Testis (tissue), 2 donors: Measurements from ENCODE around the gene L1CAM.

Experiments used
- POLR2A ChIP-seq: fragments of 450-650 bp; IDR thresholded peaks from one replicate; pipeline ENCODE4 v1.6.1; 2017; ENCODE audit warnings: antibody characterized with exemption, mild to moderate bottlenecking, moderate library complexity
- TF ChIP-seq, protein P1 (sequence below), 3 experiments: fragments of 450-650 bp in 2 of 3; fragments of 200-600 bp in 1 of 3; sonication (generic) in 1 of 3; IDR thresholded peaks; one replicate each; pipeline ENCODE4 v1.5.1; 2016 to 2019; ENCODE audit warnings: antibody characterized with exemption in 3 of 3, mild to moderate bottlenecking in 2 of 3, moderate library complexity in 1 of 3

DNA sequence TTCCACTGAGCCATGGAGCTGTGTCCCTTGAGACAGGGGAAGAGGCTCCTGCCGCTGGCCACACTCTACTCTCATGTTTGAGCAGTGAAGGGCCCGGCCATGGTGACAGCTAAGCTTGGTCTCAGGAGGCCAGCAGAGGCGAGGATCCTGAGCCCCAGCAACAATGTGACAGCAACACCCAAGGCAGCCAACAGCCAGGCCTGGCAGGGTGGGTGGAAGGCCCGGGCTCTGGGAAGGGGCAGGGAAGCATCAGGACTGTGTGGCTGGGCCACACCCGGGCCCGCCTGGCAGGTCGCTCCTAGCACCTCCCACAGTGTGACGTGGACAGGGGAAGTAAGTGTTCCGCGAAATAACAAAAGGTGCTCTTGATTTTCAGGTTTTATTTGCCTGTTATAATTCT is 24.8 kb downstream of the L1CAM start:
- no peak for TF ChIP-seq POLR2A
- TF ChIP-seq, protein P1, sequence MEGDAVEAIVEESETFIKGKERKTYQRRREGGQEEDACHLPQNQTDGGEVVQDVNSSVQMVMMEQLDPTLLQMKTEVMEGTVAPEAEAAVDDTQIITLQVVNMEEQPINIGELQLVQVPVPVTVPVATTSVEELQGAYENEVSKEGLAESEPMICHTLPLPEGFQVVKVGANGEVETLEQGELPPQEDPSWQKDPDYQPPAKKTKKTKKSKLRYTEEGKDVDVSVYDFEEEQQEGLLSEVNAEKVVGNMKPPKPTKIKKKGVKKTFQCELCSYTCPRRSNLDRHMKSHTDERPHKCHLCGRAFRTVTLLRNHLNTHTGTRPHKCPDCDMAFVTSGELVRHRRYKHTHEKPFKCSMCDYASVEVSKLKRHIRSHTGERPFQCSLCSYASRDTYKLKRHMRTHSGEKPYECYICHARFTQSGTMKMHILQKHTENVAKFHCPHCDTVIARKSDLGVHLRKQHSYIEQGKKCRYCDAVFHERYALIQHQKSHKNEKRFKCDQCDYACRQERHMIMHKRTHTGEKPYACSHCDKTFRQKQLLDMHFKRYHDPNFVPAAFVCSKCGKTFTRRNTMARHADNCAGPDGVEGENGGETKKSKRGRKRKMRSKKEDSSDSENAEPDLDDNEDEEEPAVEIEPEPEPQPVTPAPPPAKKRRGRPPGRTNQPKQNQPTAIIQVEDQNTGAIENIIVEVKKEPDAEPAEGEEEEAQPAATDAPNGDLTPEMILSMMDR (IDR thresholded peaks at IDR 0.05): no peak
